ENCODE measurements around the gene TTC4.

GRCh38 chr1:54671985-54672608 lies 43.6 kb upstream of the TTC4 start:
- TF ChIP-seq CTCF (IDR thresholded peaks at IDR 0.05; ENCODE audit: low read length) (peak; percentile 84), EZH2phosphoT487 (IDR thresholded peaks at IDR 0.05; ENCODE audit: low read length) (no peak), EZH2 (optimal IDR thresholded peaks at IDR 0.05; ENCODE audit: low read depth, low read length) (no peak)

Measured in MM.1S (cell line).